HG03439 (cell line): ENCODE data around the gene MMP15.

Experiments used
- ATAC-seq: cut with Tn5 transposase; IDR thresholded peaks from one replicate; pipeline ENCODE4 v1.9.1; 2021; ENCODE audit warnings: mild to moderate bottlenecking, moderate library complexity; ENCODE audit not compliant: unreplicated experiment

The MMP15 gene

GRCh38 chr16:58034774-58035173 is 9.2 kb downstream of the MMP15 start:
- ATAC-seq = no peak

GRCh38 chr16:58035356-58036170 is 10.0 kb downstream of the MMP15 start:
- no peak for ATAC-seq

- ATAC-seq = no peak
These were observed 11.4 kb downstream of the MMP15 start for GRCh38 chr16:58036943-58037342.

- no peak for ATAC-seq
These were observed 12.0 kb downstream of the MMP15 start for GRCh38 chr16:58037365-58038057.

GRCh38 chr16:58038219-58038641 is 12.7 kb downstream of the MMP15 start:
- ATAC-seq = no peak

- no peak for ATAC-seq
These were observed 14.4 kb downstream of the MMP15 start for GRCh38 chr16:58039829-58040495.

GRCh38 chr16:58040496-58040846 is 14.9 kb downstream of the MMP15 start:
- ATAC-seq = no peak

GRCh38 chr16:58040945-58041627 is 15.5 kb downstream of the MMP15 start:
- no peak for ATAC-seq

GRCh38 chr16:58041628-58041955 is 16.0 kb downstream of the MMP15 start:
- no peak for ATAC-seq

GRCh38 chr16:58042001-58042885 is 16.7 kb downstream of the MMP15 start:
- ATAC-seq = no peak

GRCh38 chr16:58042886-58043515 is 17.4 kb downstream of the MMP15 start:
- ATAC-seq = no peak

- no peak for ATAC-seq
These were observed 18.1 kb downstream of the MMP15 start for GRCh38 chr16:58043571-58044155.

GRCh38 chr16:58044266-58045019 is 18.9 kb downstream of the MMP15 start:
- ATAC-seq = no peak

GRCh38 chr16:58045096-58045495 is 19.5 kb downstream of the MMP15 start:
- no peak for ATAC-seq

- no peak for ATAC-seq
These were observed 20.7 kb downstream of the MMP15 start for GRCh38 chr16:58046054-58046881.

GRCh38 chr16:58046936-58047335 is 21.4 kb downstream of the MMP15 start:
- no peak for ATAC-seq

- ATAC-seq = no peak
These were observed 22.2 kb downstream of the MMP15 start for GRCh38 chr16:58047557-58048348.
